ENCODE results near the gene POU4F3.

DNA sequence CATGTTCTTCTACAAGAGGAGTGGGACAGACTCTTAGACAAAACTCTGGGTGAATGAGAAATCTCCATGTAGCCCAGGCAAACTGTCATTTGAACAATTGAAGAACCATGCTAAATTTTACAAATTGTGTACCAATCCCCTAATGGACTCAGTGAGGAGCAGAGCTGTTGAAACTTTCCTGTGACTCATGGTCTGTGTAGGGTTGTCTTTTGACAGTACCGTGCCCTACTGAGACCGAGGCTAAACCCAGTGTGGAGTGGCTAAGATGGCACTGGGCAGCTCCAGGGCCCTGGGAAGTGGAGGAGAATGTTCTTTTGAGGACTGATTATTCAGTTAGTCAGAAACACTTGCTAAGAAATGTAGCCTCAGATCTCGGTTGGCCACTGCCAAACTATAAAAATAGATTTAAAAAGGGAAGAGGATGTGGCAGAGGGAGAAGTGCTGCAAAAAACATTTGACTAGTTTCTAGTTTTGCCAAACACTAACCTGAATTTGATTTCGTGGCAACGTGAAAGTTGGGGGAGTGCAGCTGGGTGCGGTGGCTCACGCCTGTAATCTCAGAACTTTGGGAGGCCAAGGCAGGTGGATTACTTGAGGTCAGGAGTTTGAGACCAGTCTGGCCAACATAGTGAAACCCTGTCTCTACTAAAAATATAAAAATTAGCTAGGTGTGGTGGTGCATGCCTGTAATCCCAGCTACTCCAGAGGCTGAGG, 24.7 kb downstream of the POU4F3 start:
- TF ChIP-seq, protein P1, sequence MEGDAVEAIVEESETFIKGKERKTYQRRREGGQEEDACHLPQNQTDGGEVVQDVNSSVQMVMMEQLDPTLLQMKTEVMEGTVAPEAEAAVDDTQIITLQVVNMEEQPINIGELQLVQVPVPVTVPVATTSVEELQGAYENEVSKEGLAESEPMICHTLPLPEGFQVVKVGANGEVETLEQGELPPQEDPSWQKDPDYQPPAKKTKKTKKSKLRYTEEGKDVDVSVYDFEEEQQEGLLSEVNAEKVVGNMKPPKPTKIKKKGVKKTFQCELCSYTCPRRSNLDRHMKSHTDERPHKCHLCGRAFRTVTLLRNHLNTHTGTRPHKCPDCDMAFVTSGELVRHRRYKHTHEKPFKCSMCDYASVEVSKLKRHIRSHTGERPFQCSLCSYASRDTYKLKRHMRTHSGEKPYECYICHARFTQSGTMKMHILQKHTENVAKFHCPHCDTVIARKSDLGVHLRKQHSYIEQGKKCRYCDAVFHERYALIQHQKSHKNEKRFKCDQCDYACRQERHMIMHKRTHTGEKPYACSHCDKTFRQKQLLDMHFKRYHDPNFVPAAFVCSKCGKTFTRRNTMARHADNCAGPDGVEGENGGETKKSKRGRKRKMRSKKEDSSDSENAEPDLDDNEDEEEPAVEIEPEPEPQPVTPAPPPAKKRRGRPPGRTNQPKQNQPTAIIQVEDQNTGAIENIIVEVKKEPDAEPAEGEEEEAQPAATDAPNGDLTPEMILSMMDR (IDR thresholded peaks at IDR 0.05) = no peak
- no peak for TF ChIP-seq POLR2A (IDR thresholded peaks at IDR 0.05)
- TF ChIP-seq POLR2AphosphoS5 (IDR thresholded peaks at IDR 0.05) = no peak
